H1 (cell line): ENCODE data around the gene NAV2. TPM values are rescaled to one million over a fixed set of nuclear protein-coding genes. Genes with fewer than 3 reads are reported as not detected.

ENCODE experiments used
- CTCF ChIA-PET: fragments of 300-600 bp; sonication (Branson Sonifier 250); formaldehyde crosslinking; loops from one replicate; lab custom pipeline; 2021; ENCODE audit not compliant: partially characterized antibody; lab: Charles Lee
- POLR2A ChIA-PET: fragments of 300-600 bp; sonication (Branson Sonifier 250); formaldehyde crosslinking; loops from one replicate; lab custom pipeline; 2021; ENCODE audit warnings: inconsistent platforms; ENCODE audit not compliant: partially characterized antibody; lab: Charles Lee
- DNase-seq, 2 experiments: peaks; one replicate each; pipeline versions ENCODE4 v3.0.0 to v3.0.0-alpha.2; 2010 to 2022; ENCODE audit warnings: low spot score in 2 of 2, low read depth in 1 of 2, mixed read lengths in 1 of 2
- FAIRE-seq: peaks from 2 replicates; lab custom pipeline; 2011; peaks lifted over from hg19 to GRCh38; lab: Jason Lieb, UNC
- H2AFZ ChIP-seq: 2 replicates; pipeline ENCODE4 v1.8.1; 2012; ENCODE audit warnings: low read length, inconsistent platforms
- H2AK5ac ChIP-seq: 2 replicates; pipeline ENCODE4 v1.6.1; 2013; ENCODE audit warnings: low read depth, low read length
- H2BK120ac ChIP-seq: replicated peaks from 2 replicates; pipeline ENCODE3; 2013; ENCODE audit warnings: low read depth, low read length, inconsistent platforms
- H2BK12ac ChIP-seq: 2 replicates; pipeline ENCODE4 v1.6.1; 2013; ENCODE audit warnings: low read depth, low read length
- H2BK15ac ChIP-seq: 2 replicates; pipeline ENCODE4 v1.6.1; 2013; ENCODE audit warnings: low read length
- H2BK20ac ChIP-seq: 2 replicates; pipeline ENCODE4 v1.6.1; 2013; ENCODE audit warnings: low read length
- H2BK5ac ChIP-seq: 2 replicates; pipeline ENCODE4 v1.6.1; 2013; ENCODE audit warnings: low read depth, low read length
- H3K14ac ChIP-seq: 2 replicates; pipeline ENCODE4 v1.6.1; 2013; ENCODE audit warnings: inconsistent platforms; ENCODE audit not compliant: insufficient read length
- H3K18ac ChIP-seq: 2 replicates; pipeline ENCODE4 v1.6.1; 2013; ENCODE audit warnings: low read length; ENCODE audit errors: extremely low read depth
- H3K23ac ChIP-seq: 2 replicates; pipeline ENCODE4 v1.6.1; 2013; ENCODE audit warnings: inconsistent platforms; ENCODE audit not compliant: insufficient read length
- H3K23me2 ChIP-seq: 2 replicates; pipeline ENCODE4 v1.6.1; 2013; ENCODE audit warnings: low read depth, low read length
- H3K27ac ChIP-seq: 2 replicates; pipeline ENCODE4 v1.6.1; 2011; ENCODE audit warnings: low read depth, low read length, inconsistent platforms
- H3K27me3 ChIP-seq, 4 experiments: replicated peaks in 1 of 4; 1 replicate in 1 of 4; 2 replicates in 3 of 4; pipeline versions ENCODE4 v1.6.1 to v1.8.1; 2011 to 2013; ENCODE audit warnings: low read length in 3 of 4, mild to moderate bottlenecking in 3 of 4, inconsistent platforms in 2 of 4, mixed read lengths in 2 of 4, moderate library complexity in 1 of 4; ENCODE audit not compliant: control insufficient read depth in 3 of 4, insufficient read depth in 3 of 4; ENCODE audit errors: extremely low read depth in 1 of 4
- H3K36me3 ChIP-seq, 4 experiments: 2 replicates each; pipeline versions ENCODE4 v1.6.1 to v1.8.1; 2011 to 2013; ENCODE audit warnings: mild to moderate bottlenecking in 4 of 4, low read length in 3 of 4, moderate library complexity in 2 of 4, control low read depth in 1 of 4, inconsistent platforms in 1 of 4; ENCODE audit not compliant: insufficient read depth in 4 of 4, control insufficient read depth in 2 of 4
- H3K4ac ChIP-seq: replicated peaks from 2 replicates; pipeline ENCODE3; 2013; ENCODE audit warnings: low read length, low read depth, mixed read lengths, inconsistent platforms; ENCODE audit not compliant: insufficient read length
- H3K4me1 ChIP-seq, 4 experiments: replicated peaks in 1 of 4; 1 replicate in 1 of 4; 2 replicates in 3 of 4; pipeline versions ENCODE4 v1.6.1 to v1.8.1; 2011 to 2013; ENCODE audit warnings: low read length in 3 of 4, inconsistent platforms in 2 of 4, mixed read lengths in 1 of 4; ENCODE audit not compliant: insufficient read depth in 4 of 4, control insufficient read depth in 3 of 4
- H3K4me2 ChIP-seq, 2 experiments: 2 replicates each; pipeline versions ENCODE4 v1.6.1 to v1.8.1; 2011 to 2013; ENCODE audit warnings: low read depth in 2 of 2, low read length in 2 of 2, control low read depth in 1 of 2, inconsistent platforms in 1 of 2, mild to moderate bottlenecking in 1 of 2; ENCODE audit not compliant: insufficient read depth in 1 of 2
- H3K4me3 ChIP-seq, 4 experiments: fragments of 200-600, 300-600 bp in 1 of 4; sonication (generic), shearing (Covaris generic), sonication (Bioruptor Twin) in 1 of 4; 2 replicates each; pipeline versions ENCODE4 v1.5.1 to v1.8.1; 2011 to 2016; ENCODE audit warnings: low read length in 4 of 4, low read depth in 3 of 4, control low read depth in 2 of 4, inconsistent platforms in 2 of 4, mild to moderate bottlenecking in 2 of 4, mixed read lengths in 1 of 4, moderate library complexity in 1 of 4; ENCODE audit not compliant: insufficient read depth in 2 of 4; ENCODE audit errors: extremely low read depth in 1 of 4
- H3K56ac ChIP-seq: replicated peaks from 2 replicates; pipeline ENCODE3; 2013; ENCODE audit warnings: low read depth, mild to moderate bottlenecking, mixed read lengths, low read length, inconsistent platforms; ENCODE audit not compliant: insufficient read length
- H3K79me1 ChIP-seq: 2 replicates; pipeline ENCODE4 v1.6.1; 2013; ENCODE audit warnings: low read depth, low read length, control low read depth
- H3K79me2 ChIP-seq, 2 experiments: 2 replicates each; pipeline versions ENCODE4 v1.6.1 to v1.8.1; 2012 to 2013; ENCODE audit warnings: low read length in 2 of 2, mild to moderate bottlenecking in 2 of 2, inconsistent platforms in 1 of 2; ENCODE audit not compliant: insufficient read depth in 2 of 2, control insufficient read depth in 1 of 2
- H3K9ac ChIP-seq, 4 experiments: replicated peaks in 1 of 4; 1 replicate in 1 of 4; 2 replicates in 3 of 4; pipeline versions ENCODE4 v1.6.1 to v1.8.1; 2011 to 2013; ENCODE audit warnings: low read depth in 3 of 4, low read length in 3 of 4, control low read depth in 2 of 4, mild to moderate bottlenecking in 2 of 4, moderate library complexity in 2 of 4, inconsistent platforms in 1 of 4; ENCODE audit errors: extremely low read depth in 1 of 4
- H3K9me3 ChIP-seq, 2 experiments: 2 replicates each; pipeline versions ENCODE4 v1.6.1 to v1.8.1; 2012 to 2013; ENCODE audit warnings: mild to moderate bottlenecking in 2 of 2, moderate library complexity in 2 of 2, control low read depth in 1 of 2, inconsistent platforms in 1 of 2, low read depth in 1 of 2, low read length in 1 of 2, mixed read lengths in 1 of 2; ENCODE audit not compliant: insufficient read depth in 2 of 2
- H4K20me1 ChIP-seq, 2 experiments: replicated peaks in 1 of 2; 2 replicates each; pipeline versions ENCODE3 to v1.8.1; 2011 to 2013; ENCODE audit warnings: inconsistent platforms in 2 of 2, low read length in 2 of 2, mild to moderate bottlenecking in 1 of 2; ENCODE audit not compliant: insufficient read depth in 2 of 2, control insufficient read depth in 1 of 2
- H4K5ac ChIP-seq: 2 replicates; pipeline ENCODE4 v1.6.1; 2013; ENCODE audit warnings: low read length, low read depth, mixed read lengths, inconsistent platforms; ENCODE audit not compliant: insufficient read length
- H4K8ac ChIP-seq: 2 replicates; pipeline ENCODE4 v1.8.0; 2013; ENCODE audit warnings: mild to moderate bottlenecking, moderate library complexity, low read length, inconsistent platforms; ENCODE audit not compliant: insufficient read depth; ENCODE audit errors: extremely low read depth
- H4K91ac ChIP-seq: replicated peaks from 2 replicates; pipeline ENCODE3; 2013; ENCODE audit warnings: low read length, mixed read lengths, inconsistent platforms; ENCODE audit not compliant: insufficient read length
- HDAC2 ChIP-seq, 2 experiments: fragments of 300-600 bp in 1 of 2; sonication (generic) in 1 of 2; IDR thresholded peaks; 2 replicates each; pipeline ENCODE4 v1.6.1; 2011 to 2012; ENCODE audit warnings: low read depth in 2 of 2, low read length in 2 of 2, mild to moderate bottlenecking in 2 of 2, moderate library complexity in 2 of 2, borderline replicate concordance in 1 of 2, inconsistent platforms in 1 of 2
- JUND ChIP-seq: IDR thresholded peaks from 2 replicates; pipeline ENCODE4 v1.6.1; 2011; ENCODE audit warnings: mild to moderate bottlenecking, improper control_type of control experiment, low read length
- NANOG ChIP-seq: IDR thresholded peaks from 2 replicates; pipeline ENCODE4 v1.6.1; 2011; ENCODE audit warnings: low read length, low read depth, mild to moderate bottlenecking, inconsistent platforms; ENCODE audit not compliant: insufficient read depth, poor library complexity, severe bottlenecking
- POU5F1 ChIP-seq: IDR thresholded peaks from 2 replicates; pipeline ENCODE4 v1.6.1; 2011; ENCODE audit warnings: low read depth, mild to moderate bottlenecking, low read length, moderate library complexity
- RXRA ChIP-seq: IDR thresholded peaks from 2 replicates; pipeline ENCODE4 v1.6.1; 2011; ENCODE audit warnings: low read depth, mild to moderate bottlenecking, low read length, moderate library complexity; ENCODE audit not compliant: insufficient read depth
- SUZ12 ChIP-seq: fragments of 200-600 bp; sonication (generic); IDR thresholded peaks from 2 replicates; pipeline ENCODE4 v1.6.1; 2012; ENCODE audit warnings: mild to moderate bottlenecking, inconsistent platforms, low read length, moderate library complexity, mixed read lengths
- TEAD4 ChIP-seq: IDR thresholded peaks from 2 replicates; pipeline ENCODE4 v1.6.1; 2012; ENCODE audit warnings: low read depth, low read length, inconsistent platforms, mixed read lengths
- WGBS, 2 experiments: shearing (Covaris generic) in 1 of 2; methylation state at CpG; one replicate each; pipeline versions ENCODE4 v1.1.6 to v1.1.7; 2013 to 2015; ENCODE audit warnings: low lambda C conversion rate in 2 of 2, mixed read lengths in 2 of 2, inconsistent platforms in 1 of 2, low coverage in 1 of 2, missing lambda C conversion rate in 1 of 2; ENCODE audit not compliant: insufficient replicate concordance in 2 of 2, insufficient coverage in 1 of 2, insufficient read length in 1 of 2; ENCODE audit errors: extremely low coverage in 1 of 2, missing lambda C conversion rate in 1 of 2; 5-methylcytosine and 5-hydroxymethylcytosine counted together
- polyA plus RNA-seq, 7 experiments: library from polyadenylated mRNA; depleted of rRNA in 3 of 7; stranded (reverse) in 5 of 7; unstranded in 2 of 7; fragments of >200 nt in 5 of 7; fragments of 200-250 nt in 2 of 7; gene quantifications; 1 replicate in 5 of 7; 2 replicates in 1 of 7; 4 replicates in 1 of 7; pipeline versions ENCODE4 v1.2.1 to v1.2.3, GENCODE V29; 2011 to 2013; ENCODE audit warnings: missing spikeins in 2 of 7, mixed read lengths in 2 of 7
- total RNA-seq: library from RNA; stranded (reverse); fragmentation: NEBNext Ultra II Directional; extraction: Animal tissue kit (Norgen Biotek cat#: 25700); gene quantifications from 2 replicates; pipeline ENCODE4 v1.2.1, GENCODE V29; 2021

The NAV2 gene
- total and polyA plus RNA-seq, 2 of the 8 experiments (the other 6 are each of a cell fraction or from before 2014, with no cell fraction given), result 35.6 to 73.6 TPM

DNA sequence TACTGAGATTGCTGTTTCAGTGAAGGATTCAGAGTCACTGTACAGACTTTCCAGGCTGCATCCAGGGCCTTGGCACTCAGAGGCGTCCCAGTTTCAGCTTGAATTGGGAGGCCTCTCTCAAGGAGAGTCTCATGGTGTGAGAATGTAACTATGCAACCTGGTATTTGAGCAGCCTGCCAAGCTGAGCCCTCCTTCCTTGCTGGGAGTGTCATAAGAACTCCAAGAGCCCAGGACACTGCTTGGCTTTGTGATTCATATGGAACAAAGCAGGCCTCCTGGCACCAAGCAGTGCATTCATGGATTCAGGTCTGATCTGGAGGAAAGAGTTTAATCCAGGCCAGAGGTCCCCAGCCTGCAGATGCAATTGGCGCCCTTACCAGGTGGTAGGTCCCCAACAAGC lies 276.0 kb downstream of the NAV2 start:
- Histone ChIP-seq H3K36me3 (peaks cover 0 to 16% (median 5%) of the 10 kb centered on the region in 4 experiments; a peak in 5 of 8 replicates), H4K8ac (no peak overlapping the region), H4K91ac (no peak overlapping the region), H3K27me3 (no peaks in the 10 kb centered on the region), H3K9me3 (no peaks in the 10 kb centered on the region), H3K18ac (no peak overlapping the region), H3K9ac (no peak overlapping the region), H2BK20ac (no peak overlapping the region), H3K4ac (no peak overlapping the region), H4K20me1 (peaks cover 0 to 1% of the 10 kb centered on the region in 2 experiments), H4K5ac (no peak overlapping the region), H2BK15ac (no peak overlapping the region), H3K56ac (no peak overlapping the region), H3K4me3 (no peak overlapping the region), H3K14ac (no peak overlapping the region), H3K79me1 (no peaks in the 10 kb centered on the region; the same call in 1 of the 2 replicates), H3K27ac (no peak overlapping the region), H2BK5ac (no peak overlapping the region), H3K4me1 (peaks cover 0 to 17% (median 8%) of the 10 kb centered on the region in 4 experiments; a peak in 6 of 7 replicates), H2AFZ (no peak overlapping the region), H3K23me2 (no peaks in the 10 kb centered on the region), H3K4me2 (peak overlapping the region in 1 of 2 experiments; percentile 18; a peak in 1 of 4 replicates), H3K79me2 (no peaks in the 10 kb centered on the region), H2BK12ac (no peak overlapping the region), H2BK120ac (no peak overlapping the region), H3K23ac (no peak overlapping the region), H2AK5ac (no peak overlapping the region)
- WGBS, 2 experiments, result 48% methylated on average over 2 of the region's 2 CpGs; no CpG with 5 or more reads in 1 of the 2 experiments
- POLR2A ChIA-PET, result interaction anchor here (0.7 kb wide), 1 partner anchor 21 kb away, joined by 3 read pairs; no protein-coding TSS in a partner anchor
- DNase-seq (peak; percentile 15 to 47), FAIRE-seq (peak; percentile 83)
- TF ChIP-seq JUND, result no peak
- TF ChIP-seq NANOG, result peak; percentile 17
- TF ChIP-seq POU5F1, result 0 out of 2 replicates have a peak, but pooled peaks have one; percentile 32
- no peak for TF ChIP-seq SUZ12
- TF ChIP-seq HDAC2 (IDR thresholded peaks at IDR 0.05; ENCODE audit: borderline replicate concordance in 1 of 2, low read depth in 2 of 2, low read length in 2 of 2), result peak; percentile 53 to 77; a peak in 1 of 4 replicates
- TF ChIP-seq RXRA, result no peak
- TF ChIP-seq TEAD4, result peak; percentile 69
- CTCF ChIA-PET, result interaction anchor here (1.1 to 1.7 kb wide), 4 partner anchors 11 to 144 kb away, joined by 3 to 5 read pairs (median 4); no protein-coding TSS in a partner anchor
